Activated gamma-delta T cell treated with anti-CD3 and anti-CD28 coated beads, Interleukin-2, amount 50 U/mL, for 16 hours (primary cell): ENCODE data around the gene MMAA.
"Not testable (repeated sequence)": the region's sequence is repeated elsewhere in the genome, so short reads cannot be mapped to it uniquely, and the experiment has no call there.

Experiments
- DNase-seq: peaks from one replicate; pipeline ENCODE4 v3.0.0-alpha.2; 2020; ENCODE audit warnings: low read depth

MMAA gene

GRCh38 chr4:145618932-145619638 lies at the start of gene MMAA:
TSS of gene MMAA (plus strand) at chr4:145619385. CDS start at chr4:145639140, 19,755 bp downstream.
- DNase-seq = peak; percentile 93

GRCh38 chr4:145574546-145574945 lies 44.6 kb upstream of the MMAA start:
- not testable (repeated sequence) for DNase-seq

- no peak for DNase-seq
Observed at GRCh38 chr4:145580906-145581305, 38.3 kb upstream of the MMAA start.

- DNase-seq = no peak
Observed at GRCh38 chr4:145583191-145584055, 35.8 kb upstream of the MMAA start.

GRCh38 chr4:145587088-145587754 lies 32.0 kb upstream of the MMAA start:
- DNase-seq = no peak

- not testable (repeated sequence) for DNase-seq
Observed at GRCh38 chr4:145589381-145589780, 29.8 kb upstream of the MMAA start.

- DNase-seq = no peak
Observed at GRCh38 chr4:145589916-145590702, 29.1 kb upstream of the MMAA start.

GRCh38 chr4:145602129-145602760 lies 16.9 kb upstream of the MMAA start:
- no peak for DNase-seq

GRCh38 chr4:145605941-145606340 lies 13.2 kb upstream of the MMAA start:
- no peak for DNase-seq

- peak; percentile 45 for DNase-seq
Observed at GRCh38 chr4:145609481-145610427, 9.4 kb upstream of the MMAA start.

GRCh38 chr4:145613566-145614232 lies 5.5 kb upstream of the MMAA start:
- DNase-seq = no peak

- DNase-seq = no peak
Observed at GRCh38 chr4:145614233-145614610, 5.0 kb upstream of the MMAA start.

- no peak for DNase-seq
Observed at GRCh38 chr4:145618210-145618931, 814 bp upstream of the MMAA start.

- DNase-seq = no peak
Observed at GRCh38 chr4:145619639-145619996, 433 bp downstream of the MMAA start.

GRCh38 chr4:145622067-145622466 lies 2.9 kb downstream of the MMAA start:
- not testable (repeated sequence) for DNase-seq

- DNase-seq = no peak
Observed at GRCh38 chr4:145623831-145624230, 4.6 kb downstream of the MMAA start.

GRCh38 chr4:145625677-145626622 lies 6.8 kb downstream of the MMAA start:
- no peak for DNase-seq

GRCh38 chr4:145626623-145626982 lies 7.4 kb downstream of the MMAA start:
- no peak for DNase-seq
